ENCODE results near the gene PTPRN2.

The PTPRN2 gene

GRCh38 chr7:157863176-157863575, 724.4 kb downstream of the PTPRN2 start:
- TF ChIP-seq CTCF (IDR thresholded peaks at IDR 0.05), result no peak
- H3K27me3 Mint-ChIP-seq (ENCODE audit: low read depth, poor library complexity), result peaks cover 18% of the 10 kb centered on the region
- no peak overlapping the region for H3K4me3 Mint-ChIP-seq
- no peak for DNase-seq
- no peaks in the 10 kb centered on the region for H3K36me3 Mint-ChIP-seq (ENCODE audit: low read depth)
- no peak overlapping the region for H3K27ac Mint-ChIP-seq
- peaks cover 12% of the 10 kb centered on the region for H3K9me3 Mint-ChIP-seq
- peaks cover 15% of the 10 kb centered on the region for H3K4me1 Mint-ChIP-seq

- DNase-seq, result no peak
- Mint-ChIP-seq H3K36me3 (ENCODE audit: low read depth) (no peaks in the 10 kb centered on the region), H3K4me3 (no peak overlapping the region), H3K9me3 (peaks cover 9% of the 10 kb centered on the region), H3K27ac (peak overlapping the region; percentile 49), H3K27me3 (ENCODE audit: low read depth, poor library complexity) (peaks cover 18% of the 10 kb centered on the region), H3K4me1 (peaks cover 15% of the 10 kb centered on the region)
- TF ChIP-seq CTCF (IDR thresholded peaks at IDR 0.05), result no peak
Observed at GRCh38 chr7:157862731-157863130, 724.9 kb downstream of the PTPRN2 start.

DNA sequence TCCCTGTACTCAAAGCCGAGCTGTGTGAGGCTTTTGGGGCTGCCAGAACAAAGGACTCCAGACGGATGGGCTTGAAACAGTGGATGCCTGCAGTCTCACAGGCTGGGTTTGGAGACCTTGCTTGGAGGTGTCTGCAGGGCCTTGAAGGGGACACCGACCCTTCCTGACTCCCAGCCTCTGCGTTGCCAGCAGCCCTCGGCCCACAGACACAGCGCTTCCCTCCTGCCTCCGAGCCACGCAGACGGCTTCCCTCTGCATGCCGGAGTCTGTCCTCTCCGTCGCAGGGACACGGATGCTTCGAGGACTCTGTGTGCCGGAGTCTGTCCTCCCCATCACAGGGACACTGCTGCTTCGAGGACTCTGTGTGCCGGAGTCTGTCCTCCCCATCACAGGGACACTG, 726.1 kb downstream of the PTPRN2 start:
- Mint-ChIP-seq H3K4me3 (no peak overlapping the region), H3K27ac (no peak overlapping the region), H3K27me3 (ENCODE audit: low read depth, poor library complexity) (peaks cover 15% of the 10 kb centered on the region), H3K9me3 (peaks cover 5% of the 10 kb centered on the region), H3K36me3 (ENCODE audit: low read depth) (no peaks in the 10 kb centered on the region), H3K4me1 (peaks cover 17% of the 10 kb centered on the region)
- no peak for DNase-seq
- no peak for TF ChIP-seq CTCF (IDR thresholded peaks at IDR 0.05)

- no peaks in the 10 kb centered on the region for H3K36me3 Mint-ChIP-seq (ENCODE audit: low read depth)
- DNase-seq, result no peak
- peaks cover 1% of the 10 kb centered on the region for H3K9me3 Mint-ChIP-seq
- peaks cover 22% of the 10 kb centered on the region for H3K4me1 Mint-ChIP-seq
- no peak overlapping the region for H3K4me3 Mint-ChIP-seq
- H3K27me3 Mint-ChIP-seq (ENCODE audit: low read depth, poor library complexity), result peaks cover 18% of the 10 kb centered on the region
- no peak for TF ChIP-seq CTCF (IDR thresholded peaks at IDR 0.05)
- no peak overlapping the region for H3K27ac Mint-ChIP-seq
Observed at GRCh38 chr7:157861031-157861491, 726.6 kb downstream of the PTPRN2 start.

DNA sequence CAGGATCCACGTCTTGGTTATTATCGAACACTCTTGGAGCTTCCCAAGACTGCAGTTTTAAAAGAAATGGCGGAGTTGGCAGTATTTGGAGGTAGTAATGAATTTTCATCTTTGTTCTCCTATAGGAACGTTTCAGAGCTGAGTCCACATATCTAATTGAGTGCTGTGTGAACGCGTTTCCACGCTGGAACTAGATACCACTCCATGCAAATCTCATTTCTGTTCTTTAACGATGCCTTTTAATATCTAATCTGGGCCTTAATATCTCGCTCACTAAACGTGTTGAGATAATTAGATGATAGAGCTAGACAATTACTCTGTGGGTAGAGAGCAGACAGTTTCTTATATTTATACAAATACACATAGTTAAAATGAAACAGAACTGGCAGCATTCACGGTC, 727.2 kb downstream of the PTPRN2 start:
- Mint-ChIP-seq H3K27ac (no peak overlapping the region), H3K4me1 (peaks cover 29% of the 10 kb centered on the region), H3K9me3 (no peaks in the 10 kb centered on the region), H3K27me3 (ENCODE audit: low read depth, poor library complexity) (peaks cover 18% of the 10 kb centered on the region), H3K36me3 (ENCODE audit: low read depth) (no peaks in the 10 kb centered on the region), H3K4me3 (no peak overlapping the region)
- DNase-seq, result no peak
- no peak for TF ChIP-seq CTCF (IDR thresholded peaks at IDR 0.05)

DNA sequence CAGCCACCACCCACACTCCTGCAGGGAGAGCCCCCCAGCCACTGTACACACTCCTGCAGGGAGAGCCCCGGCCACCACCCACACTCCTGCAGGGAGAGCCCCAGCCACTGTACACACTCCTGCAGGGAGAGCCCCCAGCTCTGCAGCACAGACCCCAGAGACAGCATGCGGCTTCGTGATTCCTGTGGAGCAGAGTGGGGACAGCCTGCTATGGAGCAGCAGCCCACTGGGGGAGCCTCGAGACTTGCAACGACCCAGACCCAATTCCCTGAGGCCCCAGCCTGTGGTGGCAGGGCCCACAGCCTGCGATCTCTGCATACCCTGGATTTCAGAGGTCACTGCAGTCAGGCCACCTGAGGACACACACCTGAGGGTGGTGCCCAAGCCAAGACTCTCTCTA, 727.7 kb downstream of the PTPRN2 start:
- no peak for DNase-seq
- Mint-ChIP-seq H3K4me1 (peaks cover 33% of the 10 kb centered on the region), H3K9me3 (no peaks in the 10 kb centered on the region), H3K36me3 (ENCODE audit: low read depth) (no peaks in the 10 kb centered on the region), H3K4me3 (no peak overlapping the region), H3K27me3 (ENCODE audit: low read depth, poor library complexity) (peaks cover 14% of the 10 kb centered on the region), H3K27ac (no peak overlapping the region)
- TF ChIP-seq CTCF (IDR thresholded peaks at IDR 0.05), result no peak

All from nephron progenitor cell (in vitro differentiated cells).